ENCODE results near the gene PDE8A.
"Not testable (repeated sequence)": the region's sequence is repeated elsewhere in the genome, so short reads cannot be mapped to it uniquely, and the experiment has no call there.

The PDE8A gene

DNA sequence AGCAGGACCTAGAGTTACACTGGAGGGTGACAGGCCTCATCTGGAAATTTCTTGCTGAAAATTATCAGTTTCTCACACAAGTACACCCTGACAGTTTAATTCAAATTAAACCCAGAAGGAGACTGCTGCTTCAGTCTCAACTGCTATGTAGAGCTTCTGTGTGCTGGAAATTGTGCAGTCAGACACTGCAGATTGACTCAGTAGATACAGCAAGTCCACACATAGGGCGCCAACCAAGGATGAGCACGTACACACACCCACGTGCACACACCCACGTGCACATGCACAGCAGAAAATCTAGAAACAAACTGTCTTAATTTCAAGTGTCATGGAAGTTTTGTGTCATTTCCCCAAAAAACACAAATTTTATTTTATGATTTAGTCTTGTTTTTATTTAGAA is 192.9 kb downstream of the PDE8A start:
- no peak for DNase-seq (ENCODE audit: low spot score)

DNA sequence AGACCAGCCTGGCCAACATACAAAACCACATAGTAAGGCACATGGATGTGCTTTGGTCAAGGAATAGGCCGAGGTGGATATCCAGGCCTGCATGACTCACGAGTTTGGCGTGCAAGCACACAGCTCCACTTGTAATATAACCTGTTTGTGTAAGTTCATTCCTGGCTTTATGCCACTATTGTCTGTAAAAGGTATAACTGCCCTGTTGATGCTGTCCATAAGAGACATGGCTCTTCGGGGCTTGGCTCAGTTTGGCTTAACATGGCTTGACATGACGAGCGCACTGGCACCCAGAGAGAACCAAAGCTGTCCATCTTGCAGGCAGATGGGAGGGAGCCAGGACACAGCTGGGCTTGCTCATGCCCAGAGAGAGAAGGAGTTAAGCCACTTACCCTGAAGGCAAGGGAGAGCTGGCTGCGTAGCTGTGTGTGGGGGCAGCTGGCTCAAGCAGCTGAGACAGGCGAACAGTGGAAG is 195.4 kb downstream of the PDE8A start:
- DNase-seq (ENCODE audit: low spot score) = not testable (repeated sequence)

DNA sequence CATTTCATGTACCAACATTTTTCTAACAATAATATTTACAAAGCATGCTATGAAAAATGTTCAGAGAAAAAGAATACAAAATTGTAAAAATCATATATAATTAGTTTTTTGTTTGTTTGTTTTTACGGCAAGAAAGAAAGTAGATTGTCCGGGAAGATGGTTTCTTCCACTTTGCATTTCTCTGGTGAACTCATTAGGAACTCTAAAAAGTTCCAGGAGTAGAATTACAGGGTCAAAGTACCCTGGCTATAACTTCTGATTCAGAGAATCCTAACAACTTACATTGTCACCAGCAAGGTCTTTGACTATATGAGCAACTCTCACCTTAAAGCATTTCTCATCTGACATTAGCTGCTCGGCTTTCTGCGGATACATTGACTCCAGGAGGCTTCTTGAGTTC is 196.7 kb downstream of the PDE8A start:
- no peak for DNase-seq (ENCODE audit: low spot score)

DNA sequence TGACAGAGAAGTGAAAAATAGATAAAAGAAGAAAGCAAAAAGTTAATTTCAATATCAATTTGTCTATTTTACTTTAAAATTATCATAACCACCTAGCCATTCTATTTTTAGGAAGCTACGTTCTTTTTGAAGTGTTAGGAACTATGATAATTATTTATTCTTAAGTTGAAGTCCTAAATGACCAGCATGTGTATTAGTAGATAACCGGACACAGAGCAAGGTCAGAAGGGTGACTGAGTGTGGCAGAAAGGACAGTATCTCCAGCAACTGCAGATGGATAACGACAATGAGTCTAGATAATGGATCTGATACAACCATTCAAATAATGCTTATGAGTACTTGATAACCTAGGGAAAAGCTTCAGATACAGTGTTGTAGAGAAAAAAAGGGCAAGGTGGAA is 198.0 kb downstream of the PDE8A start:
- no peak for DNase-seq (ENCODE audit: low spot score)

DNA sequence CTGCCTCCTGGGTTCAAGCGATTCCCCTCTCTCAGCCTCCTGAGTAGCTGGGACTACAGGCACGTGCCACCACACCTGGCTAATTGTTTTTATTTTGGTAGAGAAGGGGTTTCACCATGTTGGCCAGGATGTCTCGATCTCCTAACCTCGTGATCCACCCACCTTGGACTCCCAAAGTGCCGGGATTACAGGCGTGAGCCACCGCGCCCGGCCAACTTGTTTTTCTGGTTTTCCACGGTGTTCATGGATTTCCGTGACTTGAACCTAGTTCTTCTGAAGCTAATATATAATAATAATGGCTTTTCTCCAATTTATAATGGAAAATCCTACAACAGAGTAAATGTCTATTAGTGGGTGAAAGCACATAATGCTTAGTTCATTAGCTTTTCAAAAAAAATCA is 203.7 kb downstream of the PDE8A start:
- not testable (repeated sequence) for DNase-seq (ENCODE audit: low spot score)

DNA sequence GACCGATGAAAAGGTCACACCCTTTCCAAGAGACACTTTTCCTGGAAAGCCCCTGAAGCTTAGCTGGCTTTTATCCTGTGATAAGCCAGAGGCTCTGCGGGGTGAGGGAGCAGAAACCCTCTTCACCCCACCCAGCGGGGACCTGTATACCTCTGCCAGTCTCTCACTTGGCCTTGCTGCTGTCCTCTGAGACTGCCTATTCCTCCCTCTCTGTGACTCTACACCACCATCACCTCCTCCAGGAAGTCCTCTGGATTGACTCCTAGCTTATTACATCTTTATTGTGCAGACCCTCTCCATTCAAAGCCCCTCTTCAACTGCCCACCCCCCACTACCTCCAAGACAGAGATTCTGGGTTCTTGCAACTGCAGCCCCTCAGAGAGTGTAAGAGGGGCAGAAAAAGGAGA is 206.5 kb downstream of the PDE8A start:
- DNase-seq (ENCODE audit: low spot score) = not testable (repeated sequence)
